ENCODE data around the gene NUB1.
A peak's percentile ranks its signal among the peaks of the same experiment; 100 is the strongest.

The NUB1 gene

GRCh38 chr7:151410405-151411390 is 69.1 kb downstream of the NUB1 start:
- in situ Hi-C loops (cut with HindIII; ENCODE audit: low pct_unique_long_range_greater_than_20kb, low sequenced_read_pairs): no loop called here
- DNase-seq (ENCODE audit: low read depth in 1 of 2, low spot score in 1 of 2): no peak
- no peak for TF ChIP-seq JUND (IDR thresholded peaks at IDR 0.05; ENCODE audit: low read depth)

- in situ Hi-C loops (cut with HindIII; ENCODE audit: low pct_unique_long_range_greater_than_20kb, low sequenced_read_pairs): no loop called here
- no peak for DNase-seq (ENCODE audit: low read depth in 1 of 2, low spot score in 1 of 2)
- TF ChIP-seq JUND (IDR thresholded peaks at IDR 0.05; ENCODE audit: low read depth): no peak
These were observed 69.9 kb downstream of the NUB1 start for GRCh38 chr7:151411551-151411950.

- no peak for TF ChIP-seq JUND (IDR thresholded peaks at IDR 0.05; ENCODE audit: low read depth)
- no peak for DNase-seq (ENCODE audit: low read depth in 1 of 2, low spot score in 1 of 2)
- in situ Hi-C loops (cut with HindIII; ENCODE audit: low pct_unique_long_range_greater_than_20kb, low sequenced_read_pairs): no loop called here
These were observed 70.7 kb downstream of the NUB1 start for GRCh38 chr7:151412318-151412717.

- TF ChIP-seq JUND (IDR thresholded peaks at IDR 0.05; ENCODE audit: low read depth): no peak
- no peak for DNase-seq (ENCODE audit: low read depth in 1 of 2, low spot score in 1 of 2)
- in situ Hi-C loops (cut with HindIII; ENCODE audit: low pct_unique_long_range_greater_than_20kb, low sequenced_read_pairs): no loop called here
These were observed 71.6 kb downstream of the NUB1 start for GRCh38 chr7:151413241-151413640.

DNA sequence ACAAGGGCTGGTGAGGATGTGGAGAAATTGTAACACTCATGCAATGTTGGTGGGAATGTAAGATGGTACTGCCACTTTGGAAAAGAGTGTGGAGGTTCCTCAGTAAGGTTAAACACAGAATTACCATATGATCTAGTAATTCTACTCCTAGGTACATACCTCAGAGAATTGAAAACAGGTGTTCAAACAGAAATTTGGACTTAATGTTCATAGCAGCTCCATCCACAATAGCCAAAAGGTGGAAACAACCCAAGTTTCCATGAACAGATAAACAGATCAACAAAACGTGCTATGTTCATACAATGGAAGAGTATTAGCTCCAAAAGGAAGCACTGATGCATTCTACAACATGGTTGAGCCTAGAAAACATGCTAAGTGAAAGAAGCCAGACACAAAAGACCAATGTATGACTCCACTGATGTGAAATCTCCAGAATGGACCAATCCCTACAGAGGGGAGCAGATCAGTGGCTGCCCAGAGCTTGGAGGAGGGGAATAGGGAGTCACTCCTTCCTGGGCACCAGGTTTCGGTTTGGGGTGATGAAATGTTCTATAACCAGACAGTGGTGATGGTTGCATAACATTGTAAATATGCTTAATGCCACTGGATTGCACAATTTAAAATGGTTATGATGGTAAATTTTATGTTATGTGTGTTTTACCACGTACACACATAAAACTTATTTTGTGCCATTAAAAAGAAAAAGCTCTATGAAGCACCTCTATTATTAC is 73.9 kb downstream of the NUB1 start:
- in situ Hi-C loops (cut with HindIII; ENCODE audit: low pct_unique_long_range_greater_than_20kb, low sequenced_read_pairs): no loop called here
- no peak for TF ChIP-seq JUND (IDR thresholded peaks at IDR 0.05; ENCODE audit: low read depth)
- DNase-seq (ENCODE audit: low read depth in 1 of 2, low spot score in 1 of 2): peak in 1 of 2 experiments; percentile 41

DNA sequence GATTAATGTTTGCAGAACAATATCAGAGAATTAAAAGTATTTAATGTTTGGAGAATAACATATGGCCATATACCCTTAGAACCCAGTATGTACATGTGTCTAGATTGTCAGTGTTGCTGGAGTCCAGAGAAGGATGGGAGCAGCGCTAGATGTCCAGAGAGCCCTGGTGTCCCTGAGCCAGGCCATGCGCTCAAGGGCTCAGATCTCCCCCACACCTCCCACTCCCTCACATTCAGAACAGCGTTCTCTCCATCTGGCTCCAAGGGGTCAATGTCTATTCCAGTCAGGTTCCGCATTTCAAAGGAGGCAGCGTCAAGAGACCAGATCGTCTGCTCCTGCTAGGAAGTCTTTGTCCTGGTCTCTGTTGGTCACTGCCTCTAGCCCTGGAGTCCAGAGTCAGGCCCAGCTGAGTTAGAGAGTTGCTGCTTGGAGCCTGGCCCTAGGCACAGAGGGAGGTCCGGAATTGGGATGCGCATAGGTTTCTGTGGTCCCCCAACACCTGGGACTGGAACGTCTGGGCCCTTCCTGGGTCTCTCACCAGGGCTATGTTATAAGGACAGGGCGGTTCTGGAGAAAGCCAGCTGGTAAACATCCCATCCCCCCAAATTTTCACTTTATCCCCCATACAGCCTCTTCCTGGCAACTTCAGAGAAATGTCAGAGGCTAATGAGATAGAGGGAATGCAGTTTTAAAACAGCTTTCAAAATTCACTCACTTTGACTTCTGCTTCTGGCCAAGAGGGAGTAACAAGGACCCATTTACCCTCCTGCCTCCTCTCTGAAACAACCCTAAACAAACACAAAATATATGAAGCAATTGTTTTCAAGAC is 74.7 kb downstream of the NUB1 start:
- DNase-seq (ENCODE audit: low read depth in 1 of 2, low spot score in 1 of 2): no peak
- in situ Hi-C loops (cut with HindIII; ENCODE audit: low pct_unique_long_range_greater_than_20kb, low sequenced_read_pairs): no loop called here
- no peak for TF ChIP-seq JUND (IDR thresholded peaks at IDR 0.05; ENCODE audit: low read depth)

GRCh38 chr7:151416941-151417315 is 75.3 kb downstream of the NUB1 start:
- no peak for TF ChIP-seq JUND (IDR thresholded peaks at IDR 0.05; ENCODE audit: low read depth)
- no peak for DNase-seq (ENCODE audit: low read depth in 1 of 2, low spot score in 1 of 2)
- in situ Hi-C loops (cut with HindIII; ENCODE audit: low pct_unique_long_range_greater_than_20kb, low sequenced_read_pairs): no loop called here

- no peak for DNase-seq (ENCODE audit: low read depth in 1 of 2, low spot score in 1 of 2)
- in situ Hi-C loops (cut with HindIII; ENCODE audit: low pct_unique_long_range_greater_than_20kb, low sequenced_read_pairs): no loop called here
These were observed 78.5 kb downstream of the NUB1 start for GRCh38 chr7:151420144-151420543.

DNA sequence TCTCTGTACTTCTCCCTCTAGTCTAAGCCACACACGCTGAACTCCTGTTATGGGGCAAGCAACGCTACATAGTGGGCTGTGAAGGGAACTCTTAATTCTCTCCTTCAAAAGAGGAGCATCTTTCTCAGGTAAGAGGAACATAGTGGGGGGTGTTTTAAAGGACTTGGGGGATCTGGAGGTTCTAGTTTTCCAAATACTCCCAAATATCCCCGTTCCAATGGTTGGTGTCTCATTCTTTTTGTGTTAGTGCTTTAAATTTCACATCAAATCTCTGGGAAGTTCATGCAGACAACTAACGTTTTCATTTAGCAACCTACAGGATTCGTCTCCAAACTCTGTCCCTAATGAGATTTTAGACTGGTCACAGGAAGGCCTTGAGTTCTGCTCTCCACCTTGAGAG is 80.6 kb downstream of the NUB1 start:
- in situ Hi-C loops (cut with HindIII; ENCODE audit: low pct_unique_long_range_greater_than_20kb, low sequenced_read_pairs): no loop called here
- DNase-seq (ENCODE audit: low read depth in 1 of 2, low spot score in 1 of 2): no peak
- no peak for TF ChIP-seq JUND (IDR thresholded peaks at IDR 0.05; ENCODE audit: low read depth)

More at GRCh38 chr7:151420144-151420543, 78.5 kb downstream of the NUB1 start:
- no peak for TF ChIP-seq JUND (IDR thresholded peaks at IDR 0.05; ENCODE audit: low read depth)

DNA sequence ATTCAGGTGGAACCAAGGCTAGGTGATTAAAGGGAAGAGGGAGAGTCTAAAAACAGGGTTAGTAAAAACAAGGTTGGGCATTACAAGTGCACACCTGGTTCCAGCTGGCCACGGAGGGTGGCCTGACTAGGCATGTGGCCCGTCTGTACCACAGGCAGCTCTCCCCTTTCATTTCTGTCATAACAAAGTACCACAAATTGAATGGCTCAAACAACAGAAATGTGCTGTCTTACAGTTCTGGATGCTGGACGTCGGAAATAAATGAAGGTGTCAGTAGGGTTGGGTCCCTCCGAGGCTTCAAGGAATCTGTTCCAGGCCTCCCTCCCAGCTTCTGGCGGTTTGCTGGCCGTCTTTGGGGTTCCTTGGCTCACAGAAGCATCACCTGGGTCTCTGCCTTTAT is 81.6 kb downstream of the NUB1 start:
- in situ Hi-C loops (cut with HindIII; ENCODE audit: low pct_unique_long_range_greater_than_20kb, low sequenced_read_pairs): no loop called here
- TF ChIP-seq JUND (IDR thresholded peaks at IDR 0.05; ENCODE audit: low read depth): no peak
- no peak for DNase-seq (ENCODE audit: low read depth in 1 of 2, low spot score in 1 of 2)

DNA sequence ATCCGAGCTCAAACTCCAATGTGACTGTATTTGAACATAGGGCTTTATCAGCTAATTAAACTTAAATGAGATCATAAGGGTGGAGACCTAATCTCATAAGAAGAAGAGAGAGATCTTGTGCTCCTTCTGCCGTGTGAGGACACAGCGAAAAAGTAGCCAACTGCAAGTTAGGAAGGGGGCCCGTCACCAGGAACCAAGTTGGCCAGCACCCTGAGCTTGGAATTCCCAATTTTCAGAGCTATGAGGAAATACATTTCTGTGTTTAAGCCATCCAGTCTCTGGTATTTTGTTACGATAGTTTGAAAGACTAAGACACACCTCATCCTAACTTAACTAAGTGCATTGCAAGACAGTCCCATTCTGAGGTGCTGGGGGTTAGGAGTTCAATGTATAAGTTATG is 82.3 kb downstream of the NUB1 start:
- in situ Hi-C loops (cut with HindIII; ENCODE audit: low pct_unique_long_range_greater_than_20kb, low sequenced_read_pairs): no loop called here
- no peak for TF ChIP-seq JUND (IDR thresholded peaks at IDR 0.05; ENCODE audit: low read depth)
- no peak for DNase-seq (ENCODE audit: low read depth in 1 of 2, low spot score in 1 of 2)

- in situ Hi-C loops (cut with HindIII; ENCODE audit: low pct_unique_long_range_greater_than_20kb, low sequenced_read_pairs): no loop called here
- no peak for TF ChIP-seq JUND (IDR thresholded peaks at IDR 0.05; ENCODE audit: low read depth)
- no peak for DNase-seq (ENCODE audit: low read depth in 1 of 2, low spot score in 1 of 2)
These were observed 83.2 kb downstream of the NUB1 start for GRCh38 chr7:151424799-151425198.
